ENCODE data around the gene AGBL4.
A peak's percentile ranks its signal among the peaks of the same experiment; 100 is the strongest.

Gene AGBL4

GRCh38 chr1:48728584-48728983 lies 1295.2 kb downstream of the AGBL4 start:
- TF ChIP-seq CTCF (IDR thresholded peaks at IDR 0.05; ENCODE audit: borderline replicate concordance, insufficient read depth, low read depth, low read length): no peak
- no peak overlapping the region for H3K4me3 ChIP-seq (ENCODE audit: low read depth, low read length)

GRCh38 chr1:48726557-48727215 lies 1297.1 kb downstream of the AGBL4 start:
- no peak overlapping the region for H3K4me3 ChIP-seq (ENCODE audit: low read depth, low read length)
- no peak for TF ChIP-seq CTCF (IDR thresholded peaks at IDR 0.05; ENCODE audit: borderline replicate concordance, insufficient read depth, low read depth, low read length)

GRCh38 chr1:48726139-48726538 lies 1297.6 kb downstream of the AGBL4 start:
- no peak for TF ChIP-seq CTCF (IDR thresholded peaks at IDR 0.05; ENCODE audit: borderline replicate concordance, insufficient read depth, low read depth, low read length)
- H3K4me3 ChIP-seq (ENCODE audit: low read depth, low read length): no peak overlapping the region

- TF ChIP-seq CTCF (IDR thresholded peaks at IDR 0.05; ENCODE audit: borderline replicate concordance, insufficient read depth, low read depth, low read length): no peak
Observed at GRCh38 chr1:48725341-48726046, 1298.3 kb downstream of the AGBL4 start.

GRCh38 chr1:48720929-48721328 lies 1302.8 kb downstream of the AGBL4 start:
- TF ChIP-seq CTCF (IDR thresholded peaks at IDR 0.05; ENCODE audit: borderline replicate concordance, insufficient read depth, low read depth, low read length): no peak
- H3K4me3 ChIP-seq (ENCODE audit: low read depth, low read length): no peak overlapping the region

More at GRCh38 chr1:48725341-48726046, 1298.3 kb downstream of the AGBL4 start:
- H3K4me3 ChIP-seq (ENCODE audit: low read depth, low read length): no peak overlapping the region

- H3K4me3 ChIP-seq (ENCODE audit: low read depth, low read length): no peak overlapping the region
- TF ChIP-seq CTCF (IDR thresholded peaks at IDR 0.05; ENCODE audit: borderline replicate concordance, insufficient read depth, low read depth, low read length): no peak
Observed at GRCh38 chr1:48718705-48719104, 1305.0 kb downstream of the AGBL4 start.

- H3K4me3 ChIP-seq (ENCODE audit: low read depth, low read length): no peak overlapping the region
- TF ChIP-seq CTCF (IDR thresholded peaks at IDR 0.05; ENCODE audit: borderline replicate concordance, insufficient read depth, low read depth, low read length): 0 out of 2 replicates have a peak, but pooled peaks have one; percentile 6
Observed at GRCh38 chr1:48718116-48718630, 1305.6 kb downstream of the AGBL4 start.
